ENCODE data around the gene ANKRD28.

The ANKRD28 gene

GRCh38 chr3:15653321-15653720 lies 144.5 kb downstream of the ANKRD28 start:
- no peak for DNase-seq (ENCODE audit: low read depth)

GRCh38 chr3:15651396-15651795 lies 146.4 kb downstream of the ANKRD28 start:
- TF ChIP-seq, protein P1, sequence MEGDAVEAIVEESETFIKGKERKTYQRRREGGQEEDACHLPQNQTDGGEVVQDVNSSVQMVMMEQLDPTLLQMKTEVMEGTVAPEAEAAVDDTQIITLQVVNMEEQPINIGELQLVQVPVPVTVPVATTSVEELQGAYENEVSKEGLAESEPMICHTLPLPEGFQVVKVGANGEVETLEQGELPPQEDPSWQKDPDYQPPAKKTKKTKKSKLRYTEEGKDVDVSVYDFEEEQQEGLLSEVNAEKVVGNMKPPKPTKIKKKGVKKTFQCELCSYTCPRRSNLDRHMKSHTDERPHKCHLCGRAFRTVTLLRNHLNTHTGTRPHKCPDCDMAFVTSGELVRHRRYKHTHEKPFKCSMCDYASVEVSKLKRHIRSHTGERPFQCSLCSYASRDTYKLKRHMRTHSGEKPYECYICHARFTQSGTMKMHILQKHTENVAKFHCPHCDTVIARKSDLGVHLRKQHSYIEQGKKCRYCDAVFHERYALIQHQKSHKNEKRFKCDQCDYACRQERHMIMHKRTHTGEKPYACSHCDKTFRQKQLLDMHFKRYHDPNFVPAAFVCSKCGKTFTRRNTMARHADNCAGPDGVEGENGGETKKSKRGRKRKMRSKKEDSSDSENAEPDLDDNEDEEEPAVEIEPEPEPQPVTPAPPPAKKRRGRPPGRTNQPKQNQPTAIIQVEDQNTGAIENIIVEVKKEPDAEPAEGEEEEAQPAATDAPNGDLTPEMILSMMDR (IDR thresholded peaks at IDR 0.05; ENCODE audit: insufficient read depth, low read depth, low read length, missing control alignments), result no peak
- H3K4me3 ChIP-seq (ENCODE audit: low read length), result no peak overlapping the region
- no peak for DNase-seq (ENCODE audit: low read depth)

More at GRCh38 chr3:15653321-15653720, 144.5 kb downstream of the ANKRD28 start:
- TF ChIP-seq, protein P1 (IDR thresholded peaks at IDR 0.05; ENCODE audit: insufficient read depth, low read depth, low read length, missing control alignments), result no peak
- no peak overlapping the region for H3K4me3 ChIP-seq (ENCODE audit: low read length)

DNA sequence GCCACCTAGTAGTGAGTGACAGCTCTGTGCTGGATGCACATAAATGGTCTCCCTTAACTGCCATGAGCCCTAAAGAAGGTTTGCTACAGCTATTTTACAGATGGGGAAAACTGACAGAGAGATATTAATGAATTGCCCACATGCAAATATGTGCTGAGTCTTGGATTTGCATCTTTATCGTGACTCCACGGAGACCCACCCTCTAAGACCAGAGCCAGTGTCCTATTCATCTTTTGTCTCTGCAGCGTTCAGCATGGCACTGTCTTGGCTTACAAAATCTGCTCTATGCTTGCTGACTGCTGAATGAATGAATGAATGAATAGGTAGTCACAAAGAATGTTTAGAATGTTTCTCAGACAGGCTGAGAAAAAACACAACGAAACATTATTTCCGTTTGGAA lies 147.9 kb downstream of the ANKRD28 start:
- DNase-seq (ENCODE audit: low read depth), result no peak
- H3K4me3 ChIP-seq (ENCODE audit: low read length), result no peak overlapping the region
- TF ChIP-seq, protein P1 (IDR thresholded peaks at IDR 0.05; ENCODE audit: insufficient read depth, low read depth, low read length, missing control alignments), result no peak

- DNase-seq (ENCODE audit: low read depth), result no peak
- TF ChIP-seq, protein P1 (IDR thresholded peaks at IDR 0.05; ENCODE audit: insufficient read depth, low read depth, low read length, missing control alignments), result no peak
- H3K4me3 ChIP-seq (ENCODE audit: low read length), result no peak overlapping the region
Measured at GRCh38 chr3:15649341-15649740, 148.4 kb downstream of the ANKRD28 start.

DNA sequence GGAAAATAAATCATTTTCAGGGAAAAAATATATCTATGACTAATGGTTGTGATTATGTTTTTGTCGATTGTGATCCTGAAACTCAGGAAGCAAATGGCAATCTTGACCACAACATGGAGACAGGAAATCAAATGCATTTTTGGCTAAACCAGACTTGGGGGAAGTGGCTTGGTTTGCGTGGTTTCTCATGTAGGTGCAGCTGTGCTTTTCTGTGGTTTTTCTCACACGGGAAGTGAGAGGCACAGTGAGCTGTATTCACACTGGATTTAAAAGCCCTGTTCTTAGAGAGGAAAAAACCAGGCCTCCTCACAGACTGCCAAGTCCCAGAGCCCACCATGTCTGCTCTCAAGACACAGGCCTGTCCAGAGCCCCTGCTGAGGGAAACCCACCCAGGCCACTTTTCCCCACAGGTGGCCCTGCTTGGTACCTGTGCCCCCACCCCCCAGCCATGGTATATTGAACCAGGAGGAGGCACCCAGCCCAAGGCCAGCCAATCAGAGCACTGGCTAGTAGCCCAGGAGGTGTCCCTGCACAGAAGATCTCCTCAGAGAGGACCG lies 150.1 kb downstream of the ANKRD28 start:
- peak; percentile 49 for DNase-seq (ENCODE audit: low read depth)
- no peak overlapping the region for H3K4me3 ChIP-seq (ENCODE audit: low read length)
- TF ChIP-seq, protein P1 (IDR thresholded peaks at IDR 0.05; ENCODE audit: insufficient read depth, low read depth, low read length, missing control alignments), result no peak

- no peak overlapping the region for H3K4me3 ChIP-seq (ENCODE audit: low read length)
- TF ChIP-seq, protein P1 (IDR thresholded peaks at IDR 0.05; ENCODE audit: insufficient read depth, low read depth, low read length, missing control alignments), result no peak
- DNase-seq (ENCODE audit: low read depth), result peak; percentile 93
Measured at GRCh38 chr3:15646851-15647511, 150.8 kb downstream of the ANKRD28 start.
